ENCODE measurements around the gene TMSB10. TPM values are rescaled to one million over a fixed set of nuclear protein-coding genes. Genes with fewer than 3 reads are reported as not detected.

Gene TMSB10
- total RNA-seq (ENCODE audit: low replicate concordance): 3,849 and 4,291 TPM in 2 replicates

DNA sequence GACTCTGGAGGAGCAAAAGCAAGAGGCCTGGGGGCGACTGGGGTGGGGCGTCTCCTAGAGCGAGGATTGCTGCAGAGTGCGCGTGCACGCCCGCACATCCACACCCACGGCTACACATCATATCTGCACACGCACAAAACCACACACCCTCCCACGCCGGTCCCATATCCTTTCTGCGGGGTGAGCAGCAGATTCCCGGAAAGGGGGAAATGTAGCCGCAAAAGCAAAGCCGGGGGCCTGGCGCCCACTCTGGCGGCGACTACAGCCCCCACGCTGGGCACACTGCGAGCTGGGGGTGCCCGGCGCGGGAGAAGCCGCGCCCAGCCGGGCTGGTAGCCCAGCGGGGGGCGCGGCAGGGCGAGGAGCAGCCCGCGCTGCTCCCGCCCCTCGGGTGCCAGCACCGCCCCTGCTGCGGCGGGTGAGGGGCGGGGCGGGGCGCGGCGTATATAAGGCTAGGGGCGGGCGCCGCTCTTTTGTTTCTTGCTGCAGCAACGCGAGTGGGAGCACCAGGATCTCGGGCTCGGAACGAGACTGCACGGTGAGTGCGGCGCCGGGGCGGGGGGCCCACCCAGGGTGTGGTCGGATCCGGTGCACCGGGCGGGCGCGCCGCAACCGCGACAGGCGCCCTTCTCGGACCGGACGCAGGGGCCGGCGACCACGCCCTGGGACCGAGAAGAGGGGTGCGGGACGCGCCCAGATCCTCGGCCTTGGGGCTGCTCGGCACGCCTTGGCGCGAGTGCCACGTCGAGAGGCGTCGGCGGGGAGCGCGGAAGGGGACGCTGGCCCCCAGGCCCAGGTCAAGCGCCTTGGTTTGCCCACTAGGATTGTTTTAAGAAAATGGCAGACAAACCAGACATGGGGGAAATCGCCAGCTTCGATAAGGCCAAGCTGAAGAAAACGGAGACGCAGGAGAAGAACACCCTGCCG is at the start of gene TMSB10:
TMSB10 (plus strand) TSS at position 476 of the 927 bp plus-strand sequence.
- TF ChIP-seq, protein P1, sequence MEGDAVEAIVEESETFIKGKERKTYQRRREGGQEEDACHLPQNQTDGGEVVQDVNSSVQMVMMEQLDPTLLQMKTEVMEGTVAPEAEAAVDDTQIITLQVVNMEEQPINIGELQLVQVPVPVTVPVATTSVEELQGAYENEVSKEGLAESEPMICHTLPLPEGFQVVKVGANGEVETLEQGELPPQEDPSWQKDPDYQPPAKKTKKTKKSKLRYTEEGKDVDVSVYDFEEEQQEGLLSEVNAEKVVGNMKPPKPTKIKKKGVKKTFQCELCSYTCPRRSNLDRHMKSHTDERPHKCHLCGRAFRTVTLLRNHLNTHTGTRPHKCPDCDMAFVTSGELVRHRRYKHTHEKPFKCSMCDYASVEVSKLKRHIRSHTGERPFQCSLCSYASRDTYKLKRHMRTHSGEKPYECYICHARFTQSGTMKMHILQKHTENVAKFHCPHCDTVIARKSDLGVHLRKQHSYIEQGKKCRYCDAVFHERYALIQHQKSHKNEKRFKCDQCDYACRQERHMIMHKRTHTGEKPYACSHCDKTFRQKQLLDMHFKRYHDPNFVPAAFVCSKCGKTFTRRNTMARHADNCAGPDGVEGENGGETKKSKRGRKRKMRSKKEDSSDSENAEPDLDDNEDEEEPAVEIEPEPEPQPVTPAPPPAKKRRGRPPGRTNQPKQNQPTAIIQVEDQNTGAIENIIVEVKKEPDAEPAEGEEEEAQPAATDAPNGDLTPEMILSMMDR (IDR thresholded peaks at IDR 0.05; ENCODE audit: insufficient read depth, low read length): no peak
- peak; percentile 81 for DNase-seq (ENCODE audit: low read depth)
- peak within 1 kb of the TSS; percentile 95 for H3K4me3 ChIP-seq (ENCODE audit: low read depth, low read length)

DNA sequence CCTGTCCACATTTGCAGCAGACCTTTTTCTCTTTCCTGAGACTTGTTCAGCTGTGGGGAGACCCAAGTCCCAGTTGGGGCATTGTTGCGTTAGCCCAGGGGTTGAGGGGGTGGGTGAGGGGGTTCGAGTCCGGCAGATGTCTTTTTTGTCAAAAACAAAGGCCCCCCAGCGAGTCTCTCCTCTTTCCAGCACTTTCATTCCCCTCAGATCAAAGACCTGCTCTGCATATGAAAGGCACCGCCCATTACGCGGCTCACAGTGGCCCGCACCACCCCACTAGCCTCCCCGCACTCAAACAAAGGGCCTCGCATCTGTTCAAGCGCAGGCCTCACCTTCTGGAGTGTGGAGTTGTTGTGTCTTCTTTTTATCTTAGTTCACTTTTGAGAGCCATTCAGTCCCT is 49.7 kb upstream of the TMSB10 start:
- DNase-seq (ENCODE audit: low read depth): no peak
- TF ChIP-seq, protein P1 (IDR thresholded peaks at IDR 0.05; ENCODE audit: insufficient read depth, low read length): no peak
- H3K4me3 ChIP-seq (ENCODE audit: low read depth, low read length): no peak overlapping the region

DNA sequence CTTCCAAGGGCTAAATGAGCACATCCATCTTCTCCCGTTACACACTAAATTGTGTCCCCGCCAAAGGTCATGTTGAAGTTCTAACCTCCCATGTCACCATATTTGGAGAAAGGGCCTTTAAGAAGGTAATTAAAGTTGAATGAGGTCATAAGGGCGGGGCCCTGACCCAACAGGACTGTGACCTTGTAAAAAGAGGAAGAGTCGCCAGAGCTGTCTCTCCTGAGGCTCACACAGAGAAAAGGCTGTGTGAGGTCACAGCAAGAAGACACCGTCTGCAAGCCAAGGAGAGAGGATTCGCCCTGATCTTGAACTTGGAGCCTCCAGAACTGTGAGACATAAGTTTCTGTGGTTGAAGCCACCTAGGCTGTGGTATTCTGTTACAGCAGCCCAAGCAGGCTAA is 48.7 kb upstream of the TMSB10 start:
- TF ChIP-seq, protein P1 (IDR thresholded peaks at IDR 0.05; ENCODE audit: insufficient read depth, low read length): no peak
- no peak overlapping the region for H3K4me3 ChIP-seq (ENCODE audit: low read depth, low read length)
- no peak for DNase-seq (ENCODE audit: low read depth)

DNA sequence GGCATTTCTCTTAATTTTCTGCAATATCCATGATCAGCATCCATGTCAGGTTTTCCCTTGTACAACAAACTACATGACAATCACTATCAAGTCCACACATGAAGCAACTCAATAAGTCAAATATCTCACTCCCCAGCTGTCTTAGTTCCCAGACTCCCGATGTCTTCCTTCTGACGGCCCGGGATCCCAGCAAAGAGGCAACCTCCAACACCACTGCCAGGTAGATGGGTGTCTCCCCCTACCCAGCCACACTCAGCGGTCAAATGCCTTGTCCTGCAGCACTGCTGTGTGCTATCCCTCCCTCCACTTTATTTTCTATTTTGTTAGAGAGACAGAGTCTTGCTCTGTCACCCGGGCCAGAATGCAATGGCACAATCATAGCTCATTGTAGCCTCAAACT is 47.9 kb upstream of the TMSB10 start:
- DNase-seq (ENCODE audit: low read depth): no peak
- H3K4me3 ChIP-seq (ENCODE audit: low read depth, low read length): no peak overlapping the region
- TF ChIP-seq, protein P1 (IDR thresholded peaks at IDR 0.05; ENCODE audit: insufficient read depth, low read length): no peak

DNA sequence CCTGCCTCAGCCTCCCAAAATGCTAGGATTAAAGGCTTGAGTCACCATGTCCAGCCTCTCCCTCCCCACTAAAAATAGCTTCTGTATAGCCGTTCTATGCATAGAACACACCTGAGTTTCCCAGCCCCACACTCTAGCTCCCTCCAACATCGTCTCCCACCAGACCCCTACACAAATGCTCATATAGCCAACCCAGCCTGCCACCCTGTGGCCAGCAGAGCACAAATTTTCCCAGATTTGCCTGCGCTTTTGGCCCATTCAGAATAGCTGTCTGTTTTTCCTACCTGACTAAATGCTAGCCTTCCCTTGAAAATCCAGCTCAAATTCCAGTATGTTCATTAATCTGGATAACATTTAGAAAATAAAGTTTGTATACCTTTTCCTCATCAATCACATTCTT is 47.3 kb upstream of the TMSB10 start:
- H3K4me3 ChIP-seq (ENCODE audit: low read depth, low read length): no peak overlapping the region
- TF ChIP-seq, protein P1 (IDR thresholded peaks at IDR 0.05; ENCODE audit: insufficient read depth, low read length): peak; percentile 34
- no peak for DNase-seq (ENCODE audit: low read depth)

DNA sequence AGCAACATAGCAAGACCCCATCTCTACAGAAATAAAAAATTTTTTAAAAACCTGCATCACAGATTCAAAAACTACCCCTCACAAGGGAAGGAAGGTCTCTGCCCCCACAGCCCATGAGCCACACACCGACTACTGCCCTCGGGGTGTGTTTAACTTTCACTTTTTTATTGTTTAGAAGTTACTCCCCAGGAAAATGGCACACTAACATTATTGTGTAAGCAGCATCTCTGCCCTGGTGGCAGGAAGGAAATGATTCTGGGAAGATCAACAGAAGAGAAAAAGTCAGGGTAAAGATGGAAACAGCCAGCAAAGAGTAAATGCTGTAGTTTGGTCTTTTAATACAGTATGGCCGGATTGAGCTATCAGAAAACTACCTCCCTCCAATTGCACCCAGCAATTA is 46.5 kb upstream of the TMSB10 start:
- H3K4me3 ChIP-seq (ENCODE audit: low read depth, low read length): no peak overlapping the region
- TF ChIP-seq, protein P1 (IDR thresholded peaks at IDR 0.05; ENCODE audit: insufficient read depth, low read length): no peak
- no peak for DNase-seq (ENCODE audit: low read depth)

Measured in fibroblast of the aortic adventitia (primary cell).